GM18909 (cell line): Measurements from ENCODE around the gene ITIH4.

Experiments
- ATAC-seq: cut with Tn5 transposase; IDR thresholded peaks from one replicate; pipeline ENCODE4 v1.9.1; 2021; ENCODE audit warnings: mild to moderate bottlenecking; ENCODE audit not compliant: unreplicated experiment, poor library complexity

ITIH4 gene

DNA sequence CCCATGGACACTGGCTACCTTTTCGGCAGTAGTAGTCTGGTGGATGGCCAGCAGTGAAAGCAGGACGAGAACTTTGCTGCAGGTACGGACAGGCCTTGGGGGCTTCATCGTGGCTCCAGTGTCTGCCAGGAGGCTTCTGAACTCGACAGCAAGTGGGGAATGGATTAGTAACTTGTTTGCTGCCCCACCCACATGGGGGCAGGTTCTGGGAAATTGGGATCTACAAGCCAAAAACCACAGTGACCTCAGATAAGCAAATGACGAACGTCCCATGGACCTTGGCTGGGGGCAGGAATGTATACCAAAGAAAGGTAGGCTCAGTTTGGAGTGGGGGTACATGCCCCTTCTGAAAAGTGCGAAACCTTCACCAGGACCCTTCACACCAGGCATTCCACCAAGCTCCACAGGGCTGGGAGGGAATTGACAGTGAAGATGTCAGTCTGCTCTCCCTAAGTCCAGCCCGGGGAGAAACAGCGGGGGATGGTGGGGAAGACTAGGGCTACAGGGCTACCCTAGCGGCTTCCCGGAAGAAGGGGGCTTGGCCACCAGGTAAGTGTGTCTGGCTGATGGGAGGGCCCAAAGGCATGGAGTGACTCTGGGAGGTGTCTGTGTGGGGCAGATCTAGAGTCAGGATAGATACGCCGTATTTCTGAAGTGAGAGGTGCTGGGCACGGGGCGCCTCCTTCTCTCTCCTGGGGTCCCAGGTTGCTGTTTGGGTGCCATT is at the start of gene ITIH4:
ITIH4 (minus strand) TSS at position 138 of the 724 bp plus-strand sequence; CDS start at position 108, 30 bp downstream.
- no peak for ATAC-seq

DNA sequence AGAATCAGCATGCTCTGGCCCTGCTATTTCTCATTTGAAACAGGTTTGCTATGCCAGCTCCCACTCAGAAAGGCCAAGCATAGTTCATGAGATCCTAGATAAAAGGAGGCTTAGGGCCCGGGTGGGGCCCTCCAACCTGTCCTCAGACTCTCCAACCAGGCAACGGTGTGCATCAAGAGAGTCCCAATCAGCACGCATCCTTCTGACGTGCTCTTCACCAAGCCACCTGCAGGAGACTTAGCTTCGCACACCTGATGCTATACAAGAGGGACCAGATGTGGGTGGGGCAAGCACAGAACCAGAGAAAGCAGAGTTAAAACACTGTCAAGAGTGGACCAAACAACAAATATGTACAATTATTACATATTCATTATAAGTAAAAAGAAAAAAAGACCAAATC is 49.6 kb upstream of the ITIH4 start:
- ATAC-seq = no peak

GRCh38 chr3:52879581-52879980 is 49.1 kb upstream of the ITIH4 start:
- no peak for ATAC-seq

- ATAC-seq = no peak
Observed at GRCh38 chr3:52879090-52879489, 48.6 kb upstream of the ITIH4 start.

DNA sequence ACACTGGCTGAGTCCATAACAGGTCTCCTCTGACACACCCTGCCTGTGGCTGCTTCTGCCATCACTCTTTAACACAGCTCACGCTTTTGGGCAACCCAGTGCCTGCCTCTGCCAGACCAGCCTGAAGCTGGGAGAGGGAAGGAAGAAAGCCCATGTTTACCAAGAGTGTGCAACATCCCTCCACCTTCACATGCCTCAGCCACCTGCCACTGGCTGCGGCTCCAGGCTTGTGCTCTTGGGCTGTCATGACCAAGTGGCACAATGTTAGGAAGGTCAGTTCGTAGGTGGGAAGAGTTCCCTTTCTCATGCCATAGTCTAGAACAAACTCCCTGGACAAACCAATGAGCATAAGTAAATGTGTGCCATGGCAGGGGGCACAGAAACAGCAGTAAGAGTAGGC is 46.6 kb upstream of the ITIH4 start:
- no peak for ATAC-seq

DNA sequence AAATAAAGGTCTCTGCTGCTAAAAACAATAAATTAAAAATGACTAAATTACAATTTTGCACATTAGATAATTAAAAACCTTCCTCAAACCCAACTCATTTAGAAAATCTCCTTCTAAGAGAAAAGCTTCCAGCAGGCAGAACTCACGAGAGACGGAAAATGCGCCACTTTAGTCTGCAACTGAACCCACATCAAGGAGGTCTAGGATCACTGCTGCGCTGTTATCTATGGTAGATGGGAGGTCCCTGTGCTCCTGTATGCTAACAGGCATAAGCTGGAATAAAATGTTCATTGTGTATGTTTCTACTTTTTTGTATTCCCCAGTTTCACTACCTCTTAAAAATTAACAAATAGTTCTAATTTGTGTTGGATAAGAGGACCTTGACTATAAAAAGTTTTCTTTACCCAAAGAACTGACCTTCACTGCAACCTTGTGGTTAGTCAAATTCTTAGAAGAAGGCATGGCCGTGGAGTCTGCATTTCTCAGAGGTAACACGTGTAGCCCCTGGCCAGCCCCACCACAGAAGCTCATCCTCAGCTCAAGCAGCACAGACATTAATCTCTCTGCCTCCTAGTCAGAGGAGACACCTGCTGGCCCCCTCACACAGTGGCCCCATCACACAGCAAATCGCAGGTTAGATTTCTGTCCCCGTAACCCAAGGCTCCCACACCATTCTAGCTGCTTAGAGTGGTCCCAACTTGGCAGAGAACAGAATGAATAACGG is 44.6 kb upstream of the ITIH4 start:
- no peak for ATAC-seq

DNA sequence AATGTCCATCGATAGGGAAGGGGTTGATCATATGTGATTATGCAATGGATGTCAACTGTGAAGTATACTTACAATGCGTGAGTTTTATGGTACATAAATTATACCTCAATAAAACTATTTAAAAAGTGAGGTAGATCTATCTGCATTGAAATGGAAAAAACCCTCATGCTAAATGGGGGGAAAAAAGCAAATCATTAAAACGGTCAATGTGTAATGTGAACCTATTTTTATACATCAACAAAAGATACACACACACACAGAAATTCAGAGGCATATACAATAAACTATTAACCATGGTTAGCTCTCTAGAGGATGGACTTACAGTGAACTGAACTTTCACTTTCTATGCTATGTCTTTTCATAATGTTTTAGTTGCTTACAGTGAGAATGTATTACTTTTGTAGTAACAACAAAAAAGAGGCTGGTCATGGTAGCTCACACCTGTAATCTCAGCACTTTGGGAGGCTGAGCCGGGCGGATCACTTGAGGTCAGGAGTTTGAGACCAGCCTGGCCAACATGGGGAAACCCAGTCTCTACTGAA is 43.8 kb upstream of the ITIH4 start:
- ATAC-seq = peak; percentile 53

- no peak for ATAC-seq
Observed at GRCh38 chr3:52873433-52874159, 43.1 kb upstream of the ITIH4 start.

- no peak for ATAC-seq
Observed at GRCh38 chr3:52872245-52872644, 41.8 kb upstream of the ITIH4 start.

DNA sequence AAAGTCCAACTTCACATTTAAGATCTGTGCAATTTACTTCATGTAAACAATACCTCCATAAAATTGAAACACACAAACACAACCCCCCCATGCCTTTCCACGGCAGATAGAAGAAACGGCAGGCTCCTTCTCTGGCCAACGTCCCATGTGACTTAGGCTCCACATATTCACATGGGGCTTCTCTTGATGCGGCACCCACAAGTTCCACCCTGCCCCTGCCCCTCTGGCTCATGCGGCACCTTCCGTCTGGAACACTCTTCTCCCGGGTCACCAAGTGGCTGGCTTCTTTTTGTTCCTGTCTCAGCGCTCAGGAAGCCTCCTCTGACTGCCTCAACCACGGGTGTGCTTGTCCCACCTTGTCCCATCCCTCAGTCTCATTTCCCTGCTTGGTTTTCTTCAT is 41.3 kb upstream of the ITIH4 start:
- ATAC-seq = no peak

GRCh38 chr3:52870471-52870870 is 40.0 kb upstream of the ITIH4 start:
- no peak for ATAC-seq

DNA sequence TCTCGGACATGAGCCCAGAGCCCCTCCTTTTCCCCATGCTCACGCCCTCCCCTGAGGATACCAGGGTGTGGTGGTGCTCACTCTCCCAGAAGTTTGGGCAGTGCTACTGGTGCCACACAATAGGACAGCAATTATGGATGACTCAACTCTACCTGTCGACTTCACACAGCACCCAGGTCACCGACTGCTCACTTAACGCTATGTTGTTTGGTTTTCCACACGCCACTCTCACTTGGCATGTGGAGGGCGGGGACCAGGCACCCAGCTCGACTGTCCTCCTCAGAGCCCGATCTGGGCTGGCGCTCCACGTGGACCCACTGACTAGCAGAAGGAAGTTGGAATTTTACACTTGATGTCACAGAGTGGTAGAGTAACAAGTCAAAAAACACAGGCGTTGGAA is 36.0 kb upstream of the ITIH4 start:
- no peak for ATAC-seq

GRCh38 chr3:52865994-52866393 is 35.5 kb upstream of the ITIH4 start:
- ATAC-seq = no peak

GRCh38 chr3:52860424-52860768 is 29.9 kb upstream of the ITIH4 start:
- no peak for ATAC-seq

DNA sequence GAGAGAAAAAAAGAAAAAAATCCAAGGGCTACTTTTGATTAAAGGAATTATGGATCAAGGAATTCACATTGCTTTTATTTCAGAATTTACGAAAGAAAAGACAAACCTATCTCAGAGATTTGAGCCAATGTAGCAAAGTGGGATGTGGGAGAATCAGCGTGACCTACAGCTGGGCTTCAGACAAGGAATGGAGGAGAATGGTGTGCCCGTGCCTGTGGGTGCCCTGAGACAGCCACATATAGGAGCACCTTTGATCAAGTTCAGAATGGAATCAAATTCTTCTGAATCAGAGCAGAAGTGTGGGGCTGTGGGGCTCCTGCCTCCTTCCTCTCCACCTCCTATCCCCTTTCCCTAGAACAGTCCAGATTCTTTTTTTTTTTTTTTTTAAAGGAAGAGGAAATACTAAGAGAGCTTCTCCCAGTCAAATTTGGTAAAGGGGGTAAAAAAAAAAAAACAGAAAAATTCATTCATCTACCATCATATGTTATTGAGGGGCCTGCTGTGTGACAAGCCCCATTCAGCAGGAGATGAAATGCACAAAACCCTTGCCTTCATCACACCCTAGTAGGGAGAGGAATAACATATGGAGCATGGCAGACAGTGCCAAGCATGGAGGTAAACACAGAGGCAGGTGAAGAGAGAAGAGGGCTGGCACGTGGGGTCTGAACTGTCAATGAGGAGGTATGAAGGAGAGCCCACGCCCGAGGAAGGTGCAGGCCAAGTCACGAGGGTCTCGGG is 29.4 kb upstream of the ITIH4 start:
- ATAC-seq = no peak

- ATAC-seq = no peak
Observed at GRCh38 chr3:52857864-52858263, 27.4 kb upstream of the ITIH4 start.

- no peak for ATAC-seq
Observed at GRCh38 chr3:52857133-52857532, 26.7 kb upstream of the ITIH4 start.

DNA sequence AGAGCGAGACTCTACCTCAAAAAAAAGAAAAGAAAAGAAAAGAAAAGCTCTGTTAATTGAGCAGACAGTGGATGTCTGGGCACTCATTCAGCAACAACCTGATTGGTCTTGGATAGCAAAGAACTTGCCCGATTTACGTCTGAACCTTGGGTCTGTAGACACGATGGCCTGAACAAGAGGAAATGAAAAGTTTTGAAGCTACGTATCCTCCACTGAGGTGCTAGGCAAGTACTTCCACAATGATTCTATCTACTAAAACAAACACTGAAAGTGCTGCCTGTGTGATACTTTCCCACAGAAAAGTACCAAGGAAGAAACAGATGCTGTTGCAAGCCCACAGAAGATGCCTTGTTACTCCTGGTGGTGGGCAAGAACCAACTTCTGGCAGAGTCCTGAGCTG is 26.2 kb upstream of the ITIH4 start:
- ATAC-seq = no peak

- ATAC-seq = no peak
Observed at GRCh38 chr3:52854013-52854412, 23.5 kb upstream of the ITIH4 start.

DNA sequence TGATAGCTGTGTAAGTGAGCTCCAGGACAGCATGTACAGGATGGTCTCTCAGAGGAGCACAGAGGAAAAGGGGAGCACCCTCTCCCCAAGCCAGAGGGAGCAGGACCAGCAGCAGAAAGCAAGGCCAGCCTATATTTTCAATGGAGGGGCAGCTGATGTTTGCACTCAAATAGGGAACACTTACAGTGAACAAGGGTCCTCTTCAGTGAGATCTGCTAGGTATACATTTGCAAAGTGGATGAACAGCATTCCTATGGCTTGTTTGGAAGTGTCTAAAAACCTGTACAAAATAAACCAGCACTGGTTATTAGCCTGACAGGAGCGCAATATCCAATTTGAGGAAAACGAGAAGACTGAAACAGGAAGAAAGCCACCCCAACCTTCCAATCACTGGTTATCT is 21.9 kb upstream of the ITIH4 start:
- ATAC-seq = no peak
